ENCODE data around the gene JPT2.

Gene JPT2, protein sequence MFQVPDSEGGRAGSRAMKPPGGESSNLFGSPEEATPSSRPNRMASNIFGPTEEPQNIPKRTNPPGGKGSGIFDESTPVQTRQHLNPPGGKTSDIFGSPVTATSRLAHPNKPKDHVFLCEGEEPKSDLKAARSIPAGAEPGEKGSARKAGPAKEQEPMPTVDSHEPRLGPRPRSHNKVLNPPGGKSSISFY

DNA sequence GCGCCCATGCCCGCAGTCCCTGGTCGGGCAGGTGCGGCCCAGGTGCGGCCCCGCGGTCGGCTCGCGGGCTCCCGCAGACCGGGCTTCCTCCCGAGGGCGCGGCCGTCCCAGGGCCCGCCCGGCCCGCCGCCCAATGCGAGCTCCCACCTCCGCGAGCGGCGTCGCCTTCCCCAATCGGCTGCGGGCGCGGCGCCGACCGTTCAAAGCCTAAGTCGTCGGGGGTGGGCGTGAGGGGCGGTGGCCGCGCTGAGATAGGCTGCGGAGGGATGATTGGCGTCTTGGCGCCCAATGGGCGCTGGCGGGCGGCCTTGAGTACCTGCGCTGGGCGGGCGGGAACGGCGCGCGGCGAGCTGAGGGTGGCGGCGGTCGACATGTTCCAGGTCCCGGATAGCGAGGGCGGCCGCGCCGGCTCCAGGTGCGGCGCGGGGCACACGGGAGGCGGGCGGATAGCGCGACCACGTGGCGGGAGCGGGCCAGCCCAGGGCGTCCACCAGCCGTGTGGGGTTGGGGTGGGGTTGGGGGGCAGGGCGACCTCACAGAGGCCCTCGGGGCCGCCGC is at the start of gene JPT2:
Gene JPT2, plus strand, starts transcription at position 338 of the 558 bp plus-strand sequence. Its CDS starts 34 bp downstream, at position 372.
- DNase-seq (ENCODE audit: low read depth) = peak; percentile 98
- TF ChIP-seq, protein P1, sequence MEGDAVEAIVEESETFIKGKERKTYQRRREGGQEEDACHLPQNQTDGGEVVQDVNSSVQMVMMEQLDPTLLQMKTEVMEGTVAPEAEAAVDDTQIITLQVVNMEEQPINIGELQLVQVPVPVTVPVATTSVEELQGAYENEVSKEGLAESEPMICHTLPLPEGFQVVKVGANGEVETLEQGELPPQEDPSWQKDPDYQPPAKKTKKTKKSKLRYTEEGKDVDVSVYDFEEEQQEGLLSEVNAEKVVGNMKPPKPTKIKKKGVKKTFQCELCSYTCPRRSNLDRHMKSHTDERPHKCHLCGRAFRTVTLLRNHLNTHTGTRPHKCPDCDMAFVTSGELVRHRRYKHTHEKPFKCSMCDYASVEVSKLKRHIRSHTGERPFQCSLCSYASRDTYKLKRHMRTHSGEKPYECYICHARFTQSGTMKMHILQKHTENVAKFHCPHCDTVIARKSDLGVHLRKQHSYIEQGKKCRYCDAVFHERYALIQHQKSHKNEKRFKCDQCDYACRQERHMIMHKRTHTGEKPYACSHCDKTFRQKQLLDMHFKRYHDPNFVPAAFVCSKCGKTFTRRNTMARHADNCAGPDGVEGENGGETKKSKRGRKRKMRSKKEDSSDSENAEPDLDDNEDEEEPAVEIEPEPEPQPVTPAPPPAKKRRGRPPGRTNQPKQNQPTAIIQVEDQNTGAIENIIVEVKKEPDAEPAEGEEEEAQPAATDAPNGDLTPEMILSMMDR (conservative IDR thresholded peaks at IDR 0.05; ENCODE audit: low read depth, low read length) = no peak
- peak within 1 kb of the TSS; percentile 79 for H3K4me3 ChIP-seq (ENCODE audit: low read depth, low read length)

DNA sequence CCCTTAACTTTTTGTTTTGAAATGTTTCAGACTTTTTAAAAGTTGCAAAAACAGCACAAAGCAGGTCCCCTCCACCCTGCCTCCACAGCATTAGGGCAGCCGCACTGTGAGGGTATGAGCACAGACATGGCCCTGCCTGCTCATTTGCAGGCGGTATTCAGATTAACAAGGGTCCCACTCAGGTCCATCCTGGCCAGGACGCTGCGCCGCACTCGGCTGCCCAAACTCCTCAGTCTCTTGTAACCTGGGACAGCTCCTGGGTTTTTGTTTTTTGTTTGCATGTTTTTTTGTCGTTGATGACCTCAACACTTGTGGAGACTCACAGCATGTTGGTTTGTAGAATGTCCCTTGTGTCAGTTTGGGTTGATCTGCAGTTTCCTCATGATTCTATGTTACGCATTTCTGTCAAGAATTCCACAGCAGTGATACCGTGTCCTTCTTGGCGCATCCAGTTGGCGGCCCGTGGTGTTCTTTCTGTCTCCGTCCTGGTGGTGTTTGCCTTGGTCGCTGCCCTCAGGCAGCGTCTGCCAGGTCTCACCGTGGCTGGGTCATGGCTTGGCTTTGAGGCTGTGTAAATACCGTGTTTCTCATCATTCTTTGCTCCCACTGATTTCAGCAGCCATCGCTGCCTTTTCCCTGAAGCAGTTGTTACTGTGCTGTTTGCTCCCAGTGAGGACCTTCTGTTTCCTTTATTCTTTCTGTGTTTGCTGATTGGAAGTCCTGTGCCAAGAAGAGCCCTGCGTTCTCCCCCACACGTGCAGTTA is 47.4 kb upstream of the JPT2 start:
- TF ChIP-seq, protein P1 (conservative IDR thresholded peaks at IDR 0.05; ENCODE audit: low read depth, low read length) = no peak
- no peak overlapping the region for H3K4me3 ChIP-seq (ENCODE audit: low read depth, low read length)
- no peak for DNase-seq (ENCODE audit: low read depth)

DNA sequence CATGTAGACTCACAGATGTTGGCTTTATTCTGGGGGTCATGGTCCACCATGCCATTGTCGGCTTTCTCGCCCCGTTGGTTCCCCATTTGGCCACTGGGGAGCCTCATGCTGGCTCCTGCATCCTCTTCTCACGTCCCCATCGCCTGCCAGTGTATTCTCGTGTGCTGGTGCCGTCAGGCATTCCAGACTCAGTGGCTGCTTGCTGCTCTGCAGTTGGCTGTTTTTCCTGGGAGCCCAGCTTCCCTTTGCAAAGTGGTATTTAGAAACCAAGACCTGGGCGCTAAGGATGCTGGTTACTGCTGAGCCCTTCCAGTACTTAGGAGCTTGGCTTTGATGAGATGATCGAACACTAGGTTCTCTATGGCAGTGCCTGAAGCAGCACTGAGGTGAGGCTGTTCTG is 46.8 kb upstream of the JPT2 start:
- no peak for DNase-seq (ENCODE audit: low read depth)
- no peak overlapping the region for H3K4me3 ChIP-seq (ENCODE audit: low read depth, low read length)
- TF ChIP-seq, protein P1 (conservative IDR thresholded peaks at IDR 0.05; ENCODE audit: low read depth, low read length) = peak; percentile 1

DNA sequence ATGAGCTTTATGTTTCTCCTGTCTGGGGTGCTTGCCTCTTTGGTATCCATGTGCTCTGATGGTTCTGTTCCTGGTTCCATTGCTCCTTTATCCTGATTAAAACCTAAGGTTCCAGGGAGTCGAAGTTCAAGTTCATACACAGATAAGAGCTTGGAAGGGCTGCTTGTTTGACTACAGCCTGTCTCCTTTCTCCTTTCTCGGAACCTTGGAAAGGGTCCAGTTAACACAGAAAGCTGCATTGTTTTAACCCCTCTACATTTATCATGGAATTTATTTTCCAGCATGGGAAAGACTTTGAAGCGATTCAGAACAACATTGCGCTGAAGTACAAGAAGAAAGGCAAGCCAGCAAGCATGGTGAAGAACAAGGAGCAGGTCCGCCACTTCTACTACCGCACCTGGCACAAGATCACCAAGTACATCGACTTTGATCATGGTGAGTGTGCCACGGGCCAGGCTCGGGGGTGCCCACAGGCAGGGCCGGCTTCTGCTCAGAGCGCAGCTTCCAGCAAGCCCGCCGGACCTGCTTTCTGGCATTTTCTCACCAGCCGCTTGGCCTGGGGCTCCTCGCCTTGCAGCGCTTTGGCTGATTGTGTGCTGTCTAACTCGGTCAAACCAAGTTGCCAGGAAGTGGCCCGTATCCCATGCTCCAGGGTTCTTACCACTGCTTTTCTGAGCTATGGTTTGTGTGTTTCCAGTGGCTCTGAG is 46.0 kb upstream of the JPT2 start:
- DNase-seq (ENCODE audit: low read depth) = no peak
- H3K4me3 ChIP-seq (ENCODE audit: low read depth, low read length) = no peak overlapping the region
- TF ChIP-seq, protein P1 (conservative IDR thresholded peaks at IDR 0.05; ENCODE audit: low read depth, low read length) = no peak

DNA sequence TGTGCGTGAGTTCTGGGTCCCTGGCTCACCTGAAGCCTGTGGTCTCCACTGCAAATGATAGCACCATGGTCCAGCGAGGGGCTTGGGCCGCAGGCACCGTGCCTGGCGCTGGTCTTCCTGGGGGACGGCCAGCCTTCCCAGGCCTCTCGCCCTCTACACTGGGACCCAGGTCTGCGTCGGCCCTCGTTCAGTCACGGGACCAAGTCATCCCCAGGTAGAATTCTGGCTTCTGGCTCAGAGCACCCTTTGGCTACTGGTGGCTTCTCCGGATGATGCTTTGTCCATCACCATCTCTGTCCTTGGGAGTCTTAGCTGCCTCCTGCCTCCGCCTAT is 45.5 kb upstream of the JPT2 start:
- no peak overlapping the region for H3K4me3 ChIP-seq (ENCODE audit: low read depth, low read length)
- TF ChIP-seq, protein P1 (conservative IDR thresholded peaks at IDR 0.05; ENCODE audit: low read depth, low read length) = no peak
- no peak for DNase-seq (ENCODE audit: low read depth)

DNA sequence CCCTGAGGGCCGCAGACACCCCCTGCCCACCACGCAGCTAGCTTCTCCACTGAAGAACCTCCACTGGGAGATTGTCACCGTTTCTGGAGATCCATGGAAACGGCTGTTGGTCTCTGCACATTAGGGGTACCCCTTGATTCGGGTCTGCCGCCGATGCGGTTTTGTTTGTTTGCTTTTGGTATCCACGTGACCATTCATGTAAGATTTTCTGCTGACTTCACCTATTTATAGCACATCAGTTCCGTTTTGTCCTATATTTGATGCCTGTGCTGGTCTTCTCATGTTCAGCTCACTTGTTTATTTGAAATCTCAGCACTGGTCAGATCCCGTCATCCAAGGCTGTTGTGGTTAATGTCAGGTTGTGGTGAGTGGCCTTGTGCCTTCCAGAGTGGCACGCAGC is 44.8 kb upstream of the JPT2 start:
- TF ChIP-seq, protein P1 (conservative IDR thresholded peaks at IDR 0.05; ENCODE audit: low read depth, low read length) = no peak
- DNase-seq (ENCODE audit: low read depth) = no peak
- no peak overlapping the region for H3K4me3 ChIP-seq (ENCODE audit: low read depth, low read length)

Data from choroid plexus epithelial cell (primary cell).